Gastroesophageal sphincter (tissue), 4 donors: Measurements from ENCODE around the gene NIT2. TPM values are rescaled to one million over a fixed set of nuclear protein-coding genes. Genes with fewer than 3 reads are reported as not detected.

Source experiments
- ATAC-seq: fragments of 150-250 bp; one replicate; pipeline ENCODE4 v1.9.1; 2016; ENCODE audit warnings: mild to moderate bottlenecking, moderate library complexity
- H3K27ac ChIP-seq, 4 donors: fragments of 200-600 bp; sonication (generic) in 3 of 4; 1 replicate in 3 of 4; 2 replicates in 1 of 4; pipeline ENCODE4 v1.5.1; 2016 to 2019
- H3K27me3 ChIP-seq: fragments of 200-600 bp; sonication (generic); one replicate; pipeline ENCODE4 v1.5.1; 2019
- H3K36me3 ChIP-seq, 2 donors: fragments of 200-600 bp; sonication (generic); one replicate each; pipeline ENCODE4 v1.5.1; 2019; ENCODE audit warnings: control low read depth in 1 of 2
- H3K4me1 ChIP-seq, 3 donors: fragments of 200-600 bp; sonication (generic); 1 replicate in 2 of 3; 2 replicates in 1 of 3; pipeline ENCODE4 v1.5.1; 2016 to 2019; ENCODE audit warnings: control low read depth in 2 of 3
- H3K4me3 ChIP-seq, 2 donors: fragments of 200-600 bp; sonication (generic); one replicate each; pipeline ENCODE4 v1.5.1; 2019; ENCODE audit warnings: mild to moderate bottlenecking in 1 of 2, moderate library complexity in 1 of 2
- H3K9me3 ChIP-seq, 3 donors: fragments of 200-600 bp; sonication (generic); one replicate each; pipeline ENCODE4 v1.5.1; 2017 to 2019; ENCODE audit warnings: control low read depth in 2 of 3
- EP300 ChIP-seq: sonication (generic); formaldehyde crosslinking; IDR thresholded peaks from one replicate; pipeline ENCODE4 v1.6.1; 2017; ENCODE audit warnings: antibody characterized with exemption, mild to moderate bottlenecking
- POLR2A ChIP-seq, 2 donors: fragments of 450-650 bp; IDR thresholded peaks; one replicate each; pipeline ENCODE4 v1.6.1; 2017; ENCODE audit warnings: antibody characterized with exemption in 2 of 2, mild to moderate bottlenecking in 2 of 2, moderate library complexity in 1 of 2
- POLR2AphosphoS5 ChIP-seq: sonication (generic); formaldehyde crosslinking; IDR thresholded peaks from one replicate; pipeline ENCODE4 v1.6.1; 2017; ENCODE audit warnings: antibody characterized with exemption
- WGBS, 2 donors: methylation state at CpG; one replicate each; pipeline ENCODE4 v1.1.5; 2018; ENCODE audit warnings: low coverage in 1 of 2; 5-methylcytosine and 5-hydroxymethylcytosine counted together
- total RNA-seq, 4 donors: library from RNA; depleted of rRNA; stranded (reverse); fragments of >200 nt; gene quantifications; one replicate each; pipeline ENCODE4 v1.1.0, GENCODE V29; 2016
- TF ChIP-seq, protein P1 (sequence below), 4 experiments: fragments of 200-600 bp in 2 of 4; fragments of 450-650 bp in 2 of 4; sonication (generic) in 1 of 4; IDR thresholded peaks; one replicate each; pipeline ENCODE4 v1.5.1; 2017 to 2019; ENCODE audit warnings: antibody characterized with exemption in 4 of 4, mild to moderate bottlenecking in 2 of 4, moderate library complexity in 2 of 4

Gene NIT2
- total RNA-seq, 4 donors from 2014 or later, result 13.0 to 39.7 (median 21.1) TPM

DNA sequence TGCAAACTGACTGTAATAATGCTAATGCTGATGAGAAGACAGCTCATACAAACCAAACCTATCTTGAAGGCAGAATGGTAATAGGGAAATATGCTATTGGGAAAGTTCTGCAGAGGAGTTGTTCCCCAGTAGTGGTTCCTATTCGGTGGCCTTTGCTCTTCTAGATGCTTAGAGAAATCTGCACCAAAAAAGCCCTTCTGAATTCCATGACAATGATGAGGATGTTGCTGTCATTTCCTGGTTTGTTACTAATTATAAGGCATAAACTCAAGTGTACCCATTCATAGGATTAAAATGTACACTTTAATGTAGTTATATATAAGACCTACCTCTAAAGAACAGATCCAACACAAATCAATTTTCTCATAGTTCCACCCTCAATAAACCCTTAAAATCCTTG lies 36.2 kb downstream of the NIT2 start:
- H3K36me3 ChIP-seq, result peaks cover 0 to 93% of the 10 kb centered on the region in 2 donors
- 91 to 100% methylated on average over 1 of the region's 1 CpG for WGBS, 2 donors
- ATAC-seq, result no peak

DNA sequence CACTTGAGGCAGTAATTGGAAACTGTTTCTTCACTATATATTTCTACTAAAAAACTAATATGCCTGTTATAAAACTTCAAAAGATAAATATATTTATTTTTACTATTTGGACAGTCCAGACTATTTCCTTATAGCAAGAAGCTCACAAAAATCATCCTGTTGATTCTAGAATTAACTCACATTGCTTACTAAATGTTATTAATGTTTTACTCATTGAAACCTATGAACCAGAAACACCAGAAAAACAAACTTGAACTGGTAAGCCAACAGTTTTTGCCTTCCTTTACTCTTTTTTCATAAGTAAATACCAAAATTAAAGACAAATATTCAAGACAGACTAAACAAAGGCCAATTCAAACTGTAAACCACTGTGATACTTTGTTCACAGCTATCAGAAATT lies 40.0 kb downstream of the NIT2 start:
- H3K27ac ChIP-seq, result no peak overlapping the region
- TF ChIP-seq, protein P1, sequence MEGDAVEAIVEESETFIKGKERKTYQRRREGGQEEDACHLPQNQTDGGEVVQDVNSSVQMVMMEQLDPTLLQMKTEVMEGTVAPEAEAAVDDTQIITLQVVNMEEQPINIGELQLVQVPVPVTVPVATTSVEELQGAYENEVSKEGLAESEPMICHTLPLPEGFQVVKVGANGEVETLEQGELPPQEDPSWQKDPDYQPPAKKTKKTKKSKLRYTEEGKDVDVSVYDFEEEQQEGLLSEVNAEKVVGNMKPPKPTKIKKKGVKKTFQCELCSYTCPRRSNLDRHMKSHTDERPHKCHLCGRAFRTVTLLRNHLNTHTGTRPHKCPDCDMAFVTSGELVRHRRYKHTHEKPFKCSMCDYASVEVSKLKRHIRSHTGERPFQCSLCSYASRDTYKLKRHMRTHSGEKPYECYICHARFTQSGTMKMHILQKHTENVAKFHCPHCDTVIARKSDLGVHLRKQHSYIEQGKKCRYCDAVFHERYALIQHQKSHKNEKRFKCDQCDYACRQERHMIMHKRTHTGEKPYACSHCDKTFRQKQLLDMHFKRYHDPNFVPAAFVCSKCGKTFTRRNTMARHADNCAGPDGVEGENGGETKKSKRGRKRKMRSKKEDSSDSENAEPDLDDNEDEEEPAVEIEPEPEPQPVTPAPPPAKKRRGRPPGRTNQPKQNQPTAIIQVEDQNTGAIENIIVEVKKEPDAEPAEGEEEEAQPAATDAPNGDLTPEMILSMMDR (IDR thresholded peaks at IDR 0.05), result no peak
- TF ChIP-seq EP300, result no peak
- TF ChIP-seq POLR2A (IDR thresholded peaks at IDR 0.05), result no peak
- TF ChIP-seq POLR2AphosphoS5, result no peak
- H3K9me3 ChIP-seq, result no peaks in the 10 kb centered on the region
- no peak for ATAC-seq
- no peak overlapping the region for H3K4me3 ChIP-seq
- H3K4me1 ChIP-seq, result peaks cover 0 to 7% (median 0%) of the 10 kb centered on the region in 3 donors
- H3K27me3 ChIP-seq, result no peaks in the 10 kb centered on the region
- peaks cover 0 to 95% of the 10 kb centered on the region in 2 donors for H3K36me3 ChIP-seq

More for the DNA sequence above, 36.2 kb downstream of the NIT2 start:
- Histone ChIP-seq H3K27me3 (no peaks in the 10 kb centered on the region), H3K9me3 (no peaks in the 10 kb centered on the region), H3K4me3 (no peak overlapping the region), H3K27ac (no peak overlapping the region), H3K4me1 (no peaks in the 10 kb centered on the region)
- no peak for TF ChIP-seq EP300
- TF ChIP-seq POLR2AphosphoS5, result no peak
- TF ChIP-seq, protein P1 (IDR thresholded peaks at IDR 0.05), result no peak
- no peak for TF ChIP-seq POLR2A (IDR thresholded peaks at IDR 0.05)

DNA sequence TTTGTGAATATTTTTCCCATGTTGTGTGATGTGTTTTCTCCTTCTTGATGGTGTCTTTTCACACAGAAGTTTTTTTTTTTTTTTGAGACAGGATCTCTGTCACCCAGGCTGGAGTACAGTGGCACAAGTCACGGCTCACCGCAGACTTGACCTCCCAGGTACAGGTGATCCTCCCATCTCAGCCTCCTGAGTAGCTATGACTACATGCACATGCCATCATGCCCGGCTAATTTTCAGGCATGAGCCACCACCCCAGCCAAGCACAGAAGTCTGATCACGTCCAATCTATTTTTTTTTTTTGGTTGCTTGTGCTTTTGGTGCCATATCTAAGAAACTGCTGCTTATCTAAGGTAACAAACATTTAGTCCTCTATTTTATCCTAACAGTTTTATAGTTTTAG lies 41.7 kb downstream of the NIT2 start:
- no peaks in the 10 kb centered on the region for H3K27me3 ChIP-seq
- H3K36me3 ChIP-seq, result peaks cover 3 to 96% of the 10 kb centered on the region in 2 donors
- no peaks in the 10 kb centered on the region for H3K9me3 ChIP-seq
- peaks cover 0 to 7% (median 0%) of the 10 kb centered on the region in 3 donors for H3K4me1 ChIP-seq
- ATAC-seq, result no peak
- WGBS, 2 donors, result 92 to 100% methylated on average over 3 to 4 of the region's 4 CpGs
- no peak for TF ChIP-seq POLR2AphosphoS5
- no peak for TF ChIP-seq POLR2A (IDR thresholded peaks at IDR 0.05)
- TF ChIP-seq, protein P1 (IDR thresholded peaks at IDR 0.05), result no peak
- TF ChIP-seq EP300, result no peak
- H3K4me3 ChIP-seq, result no peak overlapping the region
- H3K27ac ChIP-seq, result no peak overlapping the region

DNA sequence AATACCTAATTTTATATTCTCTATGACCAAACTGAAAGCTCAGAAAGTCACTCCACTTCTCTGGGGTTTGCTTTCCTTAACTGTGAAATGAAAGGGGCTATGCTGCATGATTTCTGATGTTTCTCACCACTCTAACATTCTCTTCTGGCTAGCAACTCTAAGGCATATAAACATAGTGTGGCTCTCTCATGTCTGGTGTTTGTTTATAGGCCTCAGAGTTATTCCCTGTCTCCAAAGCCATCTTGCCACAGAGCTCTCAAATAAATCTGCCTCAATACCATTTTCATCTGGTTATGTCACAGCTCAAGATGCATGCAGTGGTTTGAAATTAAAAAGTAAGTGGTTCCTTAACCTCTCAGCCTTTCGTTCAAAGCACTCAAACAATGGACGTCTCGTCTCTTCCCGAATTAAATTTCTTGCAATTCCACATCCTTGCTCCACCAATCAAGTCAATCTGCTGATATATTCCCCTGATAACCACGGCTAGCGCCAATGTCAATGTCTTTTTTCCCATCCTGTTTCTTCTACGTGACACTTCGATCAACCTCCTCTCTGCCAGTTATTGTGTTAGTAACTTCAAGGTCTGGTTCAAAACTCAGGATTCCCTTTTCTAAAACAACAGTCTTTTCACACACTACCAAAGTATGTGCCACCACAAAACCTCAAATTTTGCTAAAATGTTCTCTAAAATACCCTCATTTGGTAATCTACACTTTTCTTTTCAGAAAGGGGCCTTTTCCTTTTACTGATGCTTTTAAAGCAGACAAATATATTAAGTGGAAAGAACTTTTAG lies 50.4 kb downstream of the NIT2 start:
- H3K36me3 ChIP-seq, result peaks cover 3 to 64% of the 10 kb centered on the region in 2 donors
- ATAC-seq, result no peak
- no peak overlapping the region for H3K27ac ChIP-seq
- no peaks in the 10 kb centered on the region for H3K27me3 ChIP-seq
- H3K4me1 ChIP-seq, result peaks cover 2 to 23% (median 3%) of the 10 kb centered on the region in 3 donors
- H3K4me3 ChIP-seq, result no peak overlapping the region
- no peaks in the 10 kb centered on the region for H3K9me3 ChIP-seq
- TF ChIP-seq POLR2AphosphoS5 (no peak), EP300 (no peak), POLR2A (IDR thresholded peaks at IDR 0.05) (no peak)
- TF ChIP-seq, protein P1 (IDR thresholded peaks at IDR 0.05), result no peak
- WGBS, 2 donors, result 79 to 89% methylated on average over 8 of the region's 8 CpGs

DNA sequence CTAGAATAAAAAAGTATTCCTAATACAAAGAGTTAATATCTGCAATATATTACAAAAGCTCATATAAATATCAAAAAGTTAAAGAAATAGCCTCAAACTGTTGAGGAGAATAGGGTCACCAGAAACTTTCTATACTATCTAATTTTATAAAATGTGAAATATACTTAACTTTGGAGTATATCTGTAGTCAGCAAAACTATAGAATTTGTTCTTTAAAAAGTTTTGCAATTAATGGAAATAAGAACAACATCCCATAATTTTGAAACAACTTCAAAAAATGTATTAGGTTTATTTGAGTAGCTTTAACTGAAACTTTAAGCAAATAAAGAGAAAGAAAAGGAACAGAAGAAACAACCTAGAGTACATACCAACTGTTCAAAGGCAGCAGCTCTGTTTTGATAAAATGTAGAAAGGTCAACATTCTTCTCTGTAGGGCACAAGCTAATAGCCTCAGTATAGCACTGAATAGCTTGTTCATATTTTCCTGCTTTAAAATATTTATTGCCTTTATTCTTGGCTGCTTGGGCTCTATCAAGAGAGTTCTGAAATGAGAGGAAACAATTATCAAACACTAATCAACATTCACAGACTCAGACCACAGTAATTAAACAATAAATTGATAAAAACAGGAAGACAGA lies 52.0 kb downstream of the NIT2 start:
- no peak for ATAC-seq
- no peak overlapping the region for H3K4me3 ChIP-seq
- TF ChIP-seq EP300, result no peak
- TF ChIP-seq, protein P1 (IDR thresholded peaks at IDR 0.05), result no peak
- TF ChIP-seq POLR2AphosphoS5, result no peak
- no peak for TF ChIP-seq POLR2A (IDR thresholded peaks at IDR 0.05)
- H3K9me3 ChIP-seq, result no peaks in the 10 kb centered on the region
- peaks cover 0 to 47% of the 10 kb centered on the region in 2 donors for H3K36me3 ChIP-seq
- peaks cover 2 to 23% (median 3%) of the 10 kb centered on the region in 3 donors for H3K4me1 ChIP-seq
- H3K27me3 ChIP-seq, result no peaks in the 10 kb centered on the region
- no peak overlapping the region for H3K27ac ChIP-seq
